Measurements from ENCODE around the gene MOSMO.
"Not testable (repeated sequence)": the region's sequence is repeated elsewhere in the genome, so short reads cannot be mapped to it uniquely, and the experiment has no call there.

Gene MOSMO

GRCh38 chr16:22126037-22126558 lies 118.2 kb downstream of the MOSMO start:
- POLR2A ChIA-PET, result no interaction called here
- no peak overlapping the region for H3K4me3 ChIP-seq (ENCODE audit: low read depth, low read length)
- DNase-seq (ENCODE audit: low read depth, low spot score), result no peak
- TF ChIP-seq CTCF (IDR thresholded peaks at IDR 0.05; ENCODE audit: insufficient read depth, low read length, missing control alignments), result no peak
- CTCF ChIA-PET, result no interaction called here

- POLR2A ChIA-PET; DNase-seq (ENCODE audit: low read depth, low spot score); CTCF ChIA-PET; H3K4me3 ChIP-seq (ENCODE audit: low read depth, low read length): not testable (repeated sequence)
These were observed 120.6 kb downstream of the MOSMO start for GRCh38 chr16:22128537-22128936.

- ChIA-PET POLR2A (no interaction called here), CTCF (interaction anchor here (0.9 kb wide), 1 partner anchor 53 kb away, joined by 4 read pairs; no protein-coding TSS in a partner anchor)
- TF ChIP-seq CTCF (IDR thresholded peaks at IDR 0.05; ENCODE audit: insufficient read depth, low read length, missing control alignments), result no peak
- DNase-seq (ENCODE audit: low read depth, low spot score), result no peak
- H3K4me3 ChIP-seq (ENCODE audit: low read depth, low read length), result no peak overlapping the region
These were observed 122.6 kb downstream of the MOSMO start for GRCh38 chr16:22130528-22130927.

- POLR2A ChIA-PET, result interaction anchor here (1.0 kb wide), 1 partner anchor 180 kb away, joined by 3 read pairs; the partner anchor contains the start of gene UQCRC2
- H3K4me3 ChIP-seq (ENCODE audit: low read depth, low read length), result no peak overlapping the region
- DNase-seq (ENCODE audit: low read depth, low spot score), result no peak
- TF ChIP-seq CTCF (IDR thresholded peaks at IDR 0.05; ENCODE audit: insufficient read depth, low read length, missing control alignments), result no peak
- CTCF ChIA-PET, result interaction anchor here (1.1 to 1.8 kb wide), 2 partner anchors 9 to 34 kb away, joined by 5 to 7 read pairs; no protein-coding TSS in a partner anchor
These were observed 124.9 kb downstream of the MOSMO start for GRCh38 chr16:22132801-22133200.
